RCC 7860 (cell line): ENCODE data around the gene VPS35.

Experiments used
- DNase-seq: peaks from one replicate; pipeline ENCODE4 v3.0.0-alpha.2; 2015; ENCODE audit warnings: low spot score
- FAIRE-seq: peaks from 2 replicates; lab custom pipeline; 2012; peaks lifted over from hg19 to GRCh38; lab: Jason Lieb, UNC

Gene VPS35

DNA sequence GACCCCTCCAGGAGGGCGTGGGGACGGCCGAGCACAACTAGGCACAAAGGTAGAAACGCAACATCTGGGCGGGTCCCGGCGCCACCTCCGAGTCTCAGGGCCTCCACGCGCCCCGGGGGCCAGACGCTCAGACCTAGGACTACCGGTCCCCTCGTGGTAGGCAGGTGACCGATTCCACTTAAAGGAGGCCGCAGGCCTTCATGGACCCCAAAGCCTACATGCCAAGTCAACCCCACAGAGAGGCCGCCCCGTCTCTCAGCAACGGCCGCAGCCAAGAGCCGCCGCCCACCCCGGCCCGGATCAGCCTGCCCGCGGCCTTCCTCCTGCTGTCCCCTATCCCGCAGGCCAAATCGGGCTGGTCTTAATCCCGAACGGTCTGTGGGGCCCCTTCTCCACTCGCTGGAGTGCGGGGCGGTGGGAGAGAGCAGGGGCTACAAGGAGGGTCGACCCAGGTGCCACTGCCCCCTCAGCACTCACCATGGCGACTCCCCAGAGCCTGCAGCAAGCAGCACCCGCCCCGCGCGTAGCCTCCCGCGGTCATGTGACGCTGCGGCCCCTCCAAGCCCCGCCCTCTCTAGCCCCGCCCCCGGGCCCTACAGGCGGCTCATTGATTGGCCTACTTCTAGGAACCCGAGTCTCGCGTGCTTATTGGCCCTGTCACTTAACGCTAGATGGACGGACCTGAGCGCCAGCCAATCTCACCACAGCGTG lies at the start of gene VPS35:
Gene VPS35 (minus strand): TSS at position 525 of the 711 bp plus-strand sequence. CDS start 45 bp downstream, at position 480.
- DNase-seq (peak; percentile 96), FAIRE-seq (peak; percentile 28)

DNA sequence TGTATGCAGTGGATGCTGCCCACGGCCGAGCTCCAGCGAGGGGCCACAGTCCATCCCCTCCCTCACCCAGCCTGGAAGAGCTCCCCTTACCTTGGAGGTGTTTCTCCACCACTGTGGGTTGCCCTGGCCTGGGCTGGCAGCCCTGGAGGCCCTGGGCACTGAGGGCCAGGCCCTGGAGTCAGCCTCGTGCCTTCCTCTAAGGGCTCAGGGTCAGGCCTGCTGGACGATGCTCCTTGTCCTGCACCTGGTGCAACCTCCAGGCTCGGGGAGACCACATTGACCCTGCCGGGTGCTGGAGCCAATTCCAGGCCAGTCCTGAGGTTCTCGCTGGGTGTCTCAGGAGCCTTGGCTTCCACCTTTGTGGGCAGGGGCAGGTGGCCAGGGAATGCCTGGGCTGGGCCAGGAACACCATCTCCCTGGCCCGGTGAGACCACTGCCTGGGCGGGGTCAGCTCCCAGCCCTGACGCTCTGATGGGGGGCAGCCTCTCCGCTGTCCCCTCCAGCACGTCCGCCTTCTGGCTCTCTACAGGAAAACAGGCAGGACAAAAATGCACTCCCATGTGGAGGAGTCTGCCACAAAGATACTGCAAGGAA lies 48.7 kb upstream of the VPS35 start:
- no peak for FAIRE-seq
- no peak for DNase-seq

DNA sequence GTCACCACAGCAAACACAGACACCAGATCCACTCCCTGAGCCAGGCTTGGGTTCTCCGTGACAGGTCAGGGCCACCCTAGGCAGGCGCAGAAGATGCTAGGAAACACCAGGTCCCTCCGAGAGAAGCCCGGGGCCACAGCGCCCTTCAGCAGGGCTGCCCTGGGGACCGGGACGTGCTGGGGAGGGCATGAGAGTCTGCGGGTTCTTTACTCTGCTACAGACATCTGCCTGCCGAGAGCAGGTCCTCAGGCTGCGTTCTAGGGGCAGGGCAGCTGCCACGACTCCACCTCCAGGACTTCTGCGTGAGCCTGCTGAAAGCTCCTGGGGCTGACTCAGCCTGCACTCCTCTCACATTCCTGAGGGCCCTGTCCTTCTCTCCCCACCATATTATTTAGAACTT lies 47.7 kb upstream of the VPS35 start:
- DNase-seq (no peak), FAIRE-seq (no peak)

DNA sequence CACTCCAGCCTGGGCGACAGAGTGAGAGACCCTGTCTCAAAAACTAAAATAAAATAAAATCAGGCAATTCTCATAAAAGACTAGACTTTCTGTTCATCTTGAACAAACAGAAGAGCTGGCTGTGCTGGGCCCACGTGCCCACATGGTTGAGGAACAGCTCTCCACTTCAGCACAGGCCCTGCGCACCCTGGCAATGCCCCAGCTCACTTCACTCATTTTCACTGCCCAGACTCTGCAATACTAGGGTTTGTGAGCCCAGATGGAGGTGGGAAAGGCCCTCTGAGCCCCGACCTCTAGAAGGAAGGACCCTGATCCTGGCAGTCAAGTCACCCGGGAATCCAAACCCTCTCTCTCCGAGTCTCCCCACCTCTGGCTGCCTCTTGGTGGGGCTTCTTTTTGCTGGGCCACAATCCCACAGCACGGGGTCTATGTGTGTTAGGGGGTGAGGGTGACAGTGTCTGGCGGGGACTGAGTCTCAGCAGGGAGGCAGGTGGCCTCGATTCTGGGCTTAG lies 44.4 kb upstream of the VPS35 start:
- FAIRE-seq (no peak), DNase-seq (no peak)

DNA sequence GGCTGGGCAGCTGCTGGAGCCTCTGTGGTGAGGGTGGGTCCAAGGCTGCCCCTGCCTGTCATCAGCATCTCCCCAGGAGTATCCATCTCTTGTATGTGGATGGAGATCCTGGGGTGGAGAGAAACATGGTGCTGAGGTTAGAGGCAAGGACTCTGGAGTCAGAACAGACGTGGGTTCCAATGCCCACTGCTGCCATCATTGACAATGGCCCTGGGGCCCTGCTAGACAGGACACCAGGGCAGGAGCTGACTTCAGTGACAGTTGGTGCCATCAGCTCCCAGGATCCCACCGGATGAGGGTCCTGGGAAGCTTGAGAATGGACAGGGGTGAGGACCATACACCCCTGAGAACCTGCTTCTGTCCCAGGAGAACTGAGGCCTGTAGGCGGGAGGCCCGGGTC lies 43.6 kb upstream of the VPS35 start:
- FAIRE-seq (no peak), DNase-seq (no peak)

DNA sequence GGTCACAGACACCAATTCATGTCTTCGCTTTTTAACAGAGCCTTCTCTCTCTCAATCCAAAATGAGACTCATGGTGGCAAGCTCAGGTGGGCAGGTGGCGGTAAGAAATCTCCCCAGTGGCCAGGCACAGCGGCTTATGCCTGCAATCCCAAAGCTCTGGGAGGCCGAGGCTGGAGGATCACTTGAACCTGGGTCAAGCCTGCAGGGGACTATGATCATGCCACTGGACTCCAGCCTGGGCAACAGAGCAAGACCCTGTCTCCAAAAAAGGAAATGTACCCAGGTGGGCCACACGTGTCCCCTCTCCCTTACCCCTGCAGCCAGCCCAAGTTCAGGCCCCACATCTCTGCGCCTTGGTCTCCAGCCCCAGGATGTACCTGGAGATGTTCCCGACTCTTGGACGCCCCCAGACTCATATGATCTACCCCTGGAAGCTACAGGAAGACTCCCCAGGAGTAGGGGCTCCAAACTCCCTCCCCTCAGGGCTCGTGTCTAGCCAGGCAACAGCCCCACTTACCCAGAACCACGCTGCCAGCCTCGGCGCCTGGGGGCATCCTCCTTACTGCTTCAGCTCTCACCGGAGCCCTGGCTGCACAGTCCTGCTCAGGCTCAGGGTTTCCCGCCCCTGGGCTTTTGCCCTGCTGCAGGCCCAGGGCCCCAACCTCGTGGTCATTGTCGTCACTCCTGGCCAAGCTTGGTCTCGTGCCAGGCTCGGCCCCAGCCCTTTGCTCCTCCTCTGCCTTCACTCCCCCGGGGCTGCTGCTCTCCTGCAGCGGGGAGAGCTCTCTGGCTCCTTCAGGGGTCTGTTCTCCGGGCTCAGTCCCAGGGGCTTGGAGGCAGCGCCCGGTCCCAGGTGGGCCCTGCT lies 42.9 kb upstream of the VPS35 start:
- DNase-seq, result no peak
- FAIRE-seq, result no peak

DNA sequence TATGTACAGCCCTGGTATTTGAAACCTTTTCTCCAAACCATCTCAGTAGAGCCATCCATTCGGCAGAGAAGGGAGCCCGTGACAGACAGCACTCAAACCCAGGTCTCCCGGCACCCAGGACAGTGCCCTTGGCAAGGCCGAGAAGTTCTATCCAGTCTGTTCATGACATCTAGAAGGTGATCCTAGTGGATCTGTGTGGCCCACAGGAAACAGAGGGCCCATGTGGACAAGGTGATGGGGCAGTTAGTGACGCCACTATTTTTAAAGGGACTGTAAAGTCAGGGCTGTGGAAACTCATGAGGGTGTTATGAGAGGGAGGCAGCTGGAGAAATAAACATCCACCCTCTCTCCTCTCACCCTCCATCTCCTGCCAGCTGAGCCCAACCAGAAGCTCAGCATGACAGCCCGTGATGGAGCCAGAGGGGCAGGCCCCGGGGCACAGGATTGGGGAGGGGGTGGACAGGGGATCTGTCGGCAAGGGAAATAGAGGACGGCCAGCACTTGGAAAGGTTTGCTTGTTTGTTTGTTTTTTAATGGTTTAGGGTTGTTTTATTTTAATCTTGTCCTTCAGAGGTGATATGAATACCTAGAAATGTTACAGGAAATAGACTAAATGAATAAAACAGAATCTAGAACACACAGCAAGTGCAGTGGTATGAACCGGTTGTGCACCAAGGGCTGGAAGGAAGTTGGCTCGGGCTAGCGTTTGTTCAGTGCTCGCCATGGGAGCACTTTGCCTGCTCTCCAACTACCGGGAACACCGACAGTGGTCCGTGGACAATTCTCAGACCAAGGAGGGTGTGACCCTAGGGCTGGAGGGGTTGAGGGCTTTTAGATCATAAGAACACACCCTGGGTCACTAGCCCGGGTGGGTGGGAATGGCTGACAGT lies 42.1 kb upstream of the VPS35 start:
- FAIRE-seq (no peak), DNase-seq (no peak)

DNA sequence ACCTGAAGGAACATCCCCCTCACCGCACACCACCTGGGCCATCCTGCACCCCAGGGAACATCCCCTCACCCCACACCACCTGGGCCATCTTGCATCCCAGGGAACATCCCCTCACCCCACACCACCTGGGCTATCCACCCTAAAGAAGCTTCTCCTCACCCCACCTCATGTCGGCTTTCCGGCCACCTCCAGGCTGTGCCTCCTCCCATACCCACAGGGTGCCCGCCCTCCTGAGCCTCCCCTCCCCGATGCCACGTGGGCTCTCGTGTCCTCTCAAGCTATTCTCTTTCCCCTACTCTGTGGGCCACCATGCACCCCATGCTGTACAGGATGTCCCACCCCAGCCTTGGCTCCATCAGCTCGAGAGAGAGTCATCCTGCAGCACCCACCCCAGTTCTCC lies 41.1 kb upstream of the VPS35 start:
- no peak for FAIRE-seq
- DNase-seq, result no peak

DNA sequence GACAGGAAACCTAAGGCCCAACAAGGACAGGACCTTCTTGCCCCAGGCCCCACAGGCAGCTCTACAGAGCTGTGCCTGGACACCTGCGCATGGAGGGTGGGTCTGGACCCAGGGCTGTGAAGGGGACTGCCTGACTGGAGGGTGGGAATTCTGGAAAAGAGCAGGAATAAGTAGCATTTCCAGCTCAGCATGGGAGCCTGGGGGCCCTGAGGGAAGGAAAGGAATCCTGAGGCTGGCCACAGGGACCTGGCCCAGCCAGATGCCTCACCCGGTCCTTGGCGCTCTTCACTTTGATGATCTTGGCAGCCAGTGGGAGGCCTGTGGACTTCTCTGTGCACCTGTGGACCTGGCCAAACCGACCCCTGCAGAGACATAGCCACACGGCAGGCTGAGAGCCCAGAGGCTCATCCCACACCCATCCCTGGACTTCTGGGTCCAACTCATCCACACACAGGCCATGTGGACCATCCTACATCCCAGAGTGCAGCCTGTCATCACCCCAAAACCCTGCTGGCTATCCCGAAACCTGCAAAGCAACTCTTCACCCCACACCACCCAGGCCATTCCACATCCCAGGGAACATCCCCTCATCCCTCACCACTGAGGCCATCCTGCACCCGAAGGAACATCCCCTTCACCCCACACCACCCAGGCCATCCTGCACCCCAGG lies 40.5 kb upstream of the VPS35 start:
- no peak for FAIRE-seq
- DNase-seq, result no peak

DNA sequence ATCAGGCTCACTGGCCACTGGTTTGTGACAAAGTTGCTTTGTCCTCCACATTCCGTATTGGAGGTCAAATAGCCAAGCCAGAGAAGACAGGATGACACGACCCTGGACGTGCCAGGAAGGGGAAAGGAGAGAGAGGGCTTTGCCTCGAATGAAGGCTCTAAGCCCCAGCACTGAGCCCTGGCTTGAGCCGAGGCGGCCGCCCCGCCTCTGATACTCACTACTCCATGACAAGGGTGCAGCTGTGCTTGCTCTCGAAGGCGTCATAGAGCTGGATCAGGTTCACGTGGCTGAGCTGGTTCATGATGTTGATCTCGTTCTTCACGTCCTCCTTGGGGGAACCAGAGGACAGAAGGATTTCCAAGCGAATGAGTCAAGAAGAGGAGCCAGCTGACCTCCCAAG lies 39.8 kb upstream of the VPS35 start:
- no peak for DNase-seq
- no peak for FAIRE-seq

DNA sequence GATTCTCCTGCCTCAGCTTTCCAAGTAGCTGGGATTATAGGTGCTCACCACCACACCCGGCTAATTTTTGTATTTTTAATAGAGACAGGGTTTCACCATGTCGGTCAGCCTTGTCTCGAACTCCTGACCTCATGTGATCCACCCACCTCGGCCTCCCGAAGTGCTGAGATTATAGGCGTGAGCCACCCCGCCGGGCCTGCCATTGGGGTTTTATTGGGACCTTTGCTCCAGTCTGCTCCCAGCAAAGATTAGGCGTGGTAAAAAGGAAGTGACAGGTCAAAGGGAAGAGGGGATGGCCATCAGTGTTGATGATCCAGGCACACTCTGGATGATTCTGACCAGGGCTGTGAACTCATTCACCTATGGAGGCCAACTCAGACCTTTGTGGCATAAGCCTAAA lies 38.7 kb upstream of the VPS35 start:
- DNase-seq (no peak), FAIRE-seq (no peak)

DNA sequence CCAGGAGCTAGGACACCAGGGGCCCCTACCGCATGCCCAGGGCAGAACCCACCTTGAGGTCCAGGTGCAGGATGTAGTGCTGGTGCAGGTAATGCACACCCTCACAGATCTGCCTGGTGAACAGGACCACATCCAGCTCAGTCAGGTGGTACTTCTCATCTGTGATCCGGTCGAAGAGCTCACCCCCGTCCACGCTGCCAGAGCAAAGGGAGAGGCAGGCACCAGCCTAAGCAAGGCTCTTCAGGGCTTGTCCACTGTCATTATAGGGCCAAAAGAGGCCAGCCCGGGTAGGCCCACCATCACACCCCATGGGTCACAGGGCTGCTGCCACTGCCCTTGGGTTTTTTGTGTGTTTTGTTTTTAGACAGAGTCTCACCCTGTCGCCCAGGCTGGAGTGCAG lies 38.2 kb upstream of the VPS35 start:
- FAIRE-seq, result no peak
- no peak for DNase-seq

DNA sequence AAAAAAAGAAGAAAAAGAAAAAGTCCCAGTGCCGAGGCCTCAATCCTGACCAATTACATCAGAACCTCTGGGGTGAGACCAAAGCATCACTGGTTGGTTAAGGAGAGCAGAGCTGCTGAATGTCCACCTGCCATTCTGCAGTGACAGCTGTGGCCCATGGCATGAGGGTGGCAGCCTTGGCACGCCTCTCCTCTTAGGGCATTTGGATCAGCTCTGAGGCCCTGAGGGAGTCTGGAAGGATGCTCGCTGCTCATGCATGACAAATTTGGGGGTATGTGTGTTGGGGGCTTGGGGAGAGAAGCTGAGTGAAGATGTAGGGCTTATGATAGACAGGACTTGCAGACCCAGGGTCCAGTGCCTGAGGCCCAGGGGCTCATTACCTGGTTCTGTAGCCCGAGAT lies 32.9 kb upstream of the VPS35 start:
- FAIRE-seq (no peak), DNase-seq (no peak)

DNA sequence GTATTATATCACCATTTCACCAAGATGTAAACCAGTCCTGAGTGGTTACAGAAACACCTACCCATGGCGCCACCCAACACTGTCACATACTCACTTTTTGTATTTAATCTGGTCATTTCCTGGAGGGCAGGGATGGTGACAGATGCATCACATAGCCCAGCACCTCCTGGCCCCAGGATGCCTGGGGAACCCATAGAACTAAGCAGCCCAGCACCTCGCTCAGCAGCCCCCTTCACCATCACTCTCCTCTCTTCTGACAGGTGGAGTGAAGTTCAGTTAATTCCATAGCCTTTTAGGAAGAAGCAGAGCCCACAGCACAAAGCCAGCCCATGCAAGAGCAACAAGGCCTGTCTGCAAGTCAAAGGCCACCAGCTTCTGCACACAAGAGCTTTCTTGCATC lies 31.6 kb upstream of the VPS35 start:
- DNase-seq (no peak), FAIRE-seq (no peak)

DNA sequence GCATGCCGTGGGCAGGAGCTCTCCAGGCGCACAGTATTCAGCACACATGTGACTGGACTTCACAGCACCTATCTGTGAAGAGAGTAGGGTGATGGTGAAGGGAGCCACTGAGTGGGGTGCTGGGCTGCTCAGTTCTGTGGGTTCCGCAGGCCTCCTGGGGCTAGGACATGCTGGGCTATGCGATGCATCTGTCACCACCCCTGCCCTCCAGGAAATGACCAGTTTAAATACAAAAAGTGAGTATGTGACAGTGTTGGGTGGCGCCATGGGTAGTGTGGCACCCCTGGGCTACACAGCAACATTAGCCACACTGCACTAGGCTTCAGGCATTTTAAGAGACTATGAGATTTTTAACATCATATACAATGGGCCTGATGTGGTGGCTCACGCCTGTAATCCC lies 30.6 kb upstream of the VPS35 start:
- FAIRE-seq (no peak), DNase-seq (no peak)

DNA sequence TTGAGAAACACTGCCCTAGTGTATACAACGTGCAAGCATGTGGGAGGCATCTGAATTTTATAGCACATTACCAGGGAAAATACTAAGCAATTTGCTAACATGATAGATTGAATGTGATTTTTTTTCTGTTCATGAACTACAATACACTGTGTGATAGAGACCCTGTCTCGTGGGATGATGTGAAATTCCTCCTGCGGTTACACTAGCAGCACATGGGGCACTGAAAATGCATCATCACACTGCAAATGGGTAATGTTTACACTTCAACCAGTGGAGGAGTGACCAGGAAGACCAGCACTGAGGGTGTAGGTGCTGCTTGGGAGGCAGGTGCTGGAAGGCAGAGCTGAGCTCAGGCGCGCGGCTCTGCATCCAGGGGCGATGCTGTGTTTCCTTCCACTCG lies 29.2 kb upstream of the VPS35 start:
- DNase-seq (no peak), FAIRE-seq (no peak)

DNA sequence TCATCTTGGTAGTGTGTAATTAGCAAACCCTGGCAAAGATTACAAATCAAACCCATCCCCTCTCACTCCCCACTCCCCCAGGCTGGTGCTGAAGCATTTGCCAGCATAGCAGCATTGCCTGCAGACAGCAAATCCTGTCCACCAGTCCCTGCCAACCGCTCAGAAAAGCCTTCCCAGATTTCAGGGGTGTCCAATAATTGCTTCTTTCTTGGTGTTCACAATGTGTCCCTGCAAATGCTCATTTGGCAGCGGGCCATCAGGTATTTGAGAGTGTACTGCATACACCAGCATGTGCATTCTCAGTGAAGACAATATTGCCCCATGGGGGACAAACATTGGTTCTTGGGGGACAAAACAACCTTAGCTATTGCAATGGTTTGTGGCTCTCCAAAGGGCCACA lies 28.7 kb upstream of the VPS35 start:
- FAIRE-seq (no peak), DNase-seq (no peak)

DNA sequence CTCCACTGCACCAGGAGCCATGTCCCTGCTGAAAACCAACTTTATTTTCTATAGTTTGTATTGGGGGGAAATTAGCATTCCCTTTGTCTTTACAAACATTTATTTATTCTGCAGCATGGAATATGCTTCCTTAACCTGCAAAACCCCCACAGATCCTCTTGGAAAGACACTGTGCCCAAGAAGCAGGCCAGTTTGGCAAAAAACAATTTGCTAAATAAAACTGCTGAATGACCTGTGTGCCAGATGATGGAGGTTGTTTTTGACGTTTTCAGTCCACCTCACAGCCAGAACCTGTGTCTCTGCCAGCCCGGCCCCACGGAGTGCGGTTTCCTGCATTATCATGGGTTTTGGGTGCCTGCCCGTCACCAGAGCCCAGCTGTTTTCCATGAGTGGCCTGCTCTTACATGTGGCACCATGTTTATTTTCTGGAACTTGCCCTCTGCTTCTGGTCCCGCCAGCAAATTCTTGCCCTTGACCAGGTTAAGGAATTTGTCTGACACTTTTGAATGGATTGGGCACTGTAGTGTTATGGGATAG lies 26.9 kb upstream of the VPS35 start:
- FAIRE-seq (no peak), DNase-seq (no peak)

DNA sequence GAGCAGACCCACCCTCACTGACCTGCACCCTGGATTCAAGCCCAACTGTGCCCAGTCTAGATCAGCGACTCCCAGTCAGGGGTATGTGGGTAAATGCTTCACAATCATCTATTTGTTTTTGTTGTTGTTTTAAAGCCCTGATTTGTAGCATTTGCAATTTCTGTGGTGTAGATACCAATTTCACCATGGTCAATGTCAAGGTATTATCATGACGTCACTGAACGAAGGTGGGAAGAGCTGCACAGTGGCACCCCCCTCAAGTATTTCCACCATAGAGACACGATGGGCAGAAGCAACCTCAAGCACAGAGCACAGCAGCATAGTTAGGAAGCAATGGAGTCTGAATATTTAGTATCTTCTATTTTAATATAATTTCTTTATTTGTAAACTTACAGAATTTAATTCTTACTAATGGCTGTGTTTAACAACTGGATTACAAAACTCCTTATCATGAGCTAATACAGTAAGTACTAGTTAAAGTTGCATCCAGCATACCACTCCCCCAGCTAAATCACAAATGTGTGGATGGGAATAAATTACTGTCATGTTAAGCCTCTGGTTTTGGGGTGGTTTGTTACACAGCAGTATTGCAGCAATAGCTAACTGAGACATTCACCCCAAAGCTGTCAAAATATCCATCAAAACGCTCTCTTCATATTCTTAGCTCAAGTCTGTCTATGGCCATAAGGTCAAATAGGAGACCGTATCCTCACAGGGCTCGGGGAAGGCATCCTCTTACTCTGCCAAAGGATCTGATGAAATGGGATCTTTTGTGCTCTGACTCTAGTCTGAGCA lies 26.0 kb upstream of the VPS35 start:
- DNase-seq, result no peak
- no peak for FAIRE-seq
